OCI-LY7 (cell line): Measurements from ENCODE around the gene MYO7A. TPM values are rescaled to one million over a fixed set of nuclear protein-coding genes. Genes with fewer than 3 reads are reported as not detected.

Experiments used
- BruUV-seq: library from RNA; stranded (reverse); fragments of 400-500 nt; replicated peaks from 2 replicates; lab custom pipeline; 2021; lab: Mats Ljungman, UMichigan
- CTCF ChIA-PET: fragments of 300-600 bp; sonication (Branson Sonifier 250); formaldehyde crosslinking; loops from one replicate; lab custom pipeline; 2022; ENCODE audit warnings: antibody characterized with exemption; ENCODE audit not compliant: unreplicated experiment; lab: Charles Lee
- POLR2A ChIA-PET: fragments of 300-600 bp; sonication (Branson Sonifier 250); formaldehyde crosslinking; loops from one replicate; lab custom pipeline; 2022; ENCODE audit warnings: antibody characterized with exemption; lab: Charles Lee
- DNase-seq: peaks from one replicate; pipeline ENCODE4 v3.0.0-alpha.2; 2015; ENCODE audit warnings: low spot score
- H2AFZ ChIP-seq: fragments of 200-600 bp; sonication (generic), shearing (Covaris generic); 2 replicates; pipeline ENCODE4 v1.6.1; 2014; ENCODE audit warnings: mild to moderate bottlenecking, antibody characterized with exemption, low read length, moderate library complexity
- H3K27ac ChIP-seq: fragments of 200-600 bp; sonication (generic); 2 replicates; pipeline ENCODE4 v1.5.1; 2014; ENCODE audit warnings: mixed run types, low read depth, mild to moderate bottlenecking, moderate library complexity, low read length, inconsistent platforms; ENCODE audit not compliant: poor library complexity, severe bottlenecking
- H3K36me3 ChIP-seq: fragments of 200-600 bp; sonication (generic); 2 replicates; pipeline ENCODE4 v1.6.1; 2014; ENCODE audit warnings: mild to moderate bottlenecking, antibody characterized with exemption, low read length, moderate library complexity, mixed read lengths; ENCODE audit not compliant: insufficient read depth
- H3K4me1 ChIP-seq: fragments of 200-600 bp; sonication (generic); 2 replicates; pipeline ENCODE4 v1.5.1; 2014; ENCODE audit warnings: mild to moderate bottlenecking, low read length; ENCODE audit not compliant: insufficient read depth, poor library complexity, severe bottlenecking
- H3K4me2 ChIP-seq: fragments of 200-600 bp; sonication (generic); 2 replicates; pipeline ENCODE4 v1.6.1; 2014; ENCODE audit warnings: mild to moderate bottlenecking, low read length
- H3K4me3 ChIP-seq: fragments of 200-600 bp; sonication (generic); 2 replicates; pipeline ENCODE4 v1.5.1; 2014; ENCODE audit warnings: mild to moderate bottlenecking, low read depth, low read length; ENCODE audit not compliant: poor library complexity, severe bottlenecking
- H3K79me2 ChIP-seq: fragments of 200-600 bp; sonication (generic); 2 replicates; pipeline ENCODE4 v1.6.1; 2016; ENCODE audit warnings: low read depth, mild to moderate bottlenecking, low read length, moderate library complexity, mixed read lengths; ENCODE audit not compliant: insufficient read depth
- H3K9me2 ChIP-seq: fragments of 200-600 bp; sonication (generic); 2 replicates; pipeline ENCODE4 v1.6.1; 2016; ENCODE audit warnings: mild to moderate bottlenecking, low read length, mixed read lengths; ENCODE audit not compliant: insufficient read depth
- H3K9me3 ChIP-seq: fragments of 200-600 bp; sonication (generic); 2 replicates; pipeline ENCODE4 v1.6.1; 2014; ENCODE audit warnings: mild to moderate bottlenecking, mixed run types, low read length, mixed read lengths
- H4K20me1 ChIP-seq: fragments of 200-600 bp; sonication (generic); 2 replicates; pipeline ENCODE4 v1.6.1; 2014; ENCODE audit warnings: mild to moderate bottlenecking, antibody characterized with exemption, low read length, moderate library complexity, mixed read lengths; ENCODE audit not compliant: insufficient read depth
- EZH2phosphoT487 ChIP-seq: fragments of 200-600 bp; sonication (generic); IDR thresholded peaks from 2 replicates; pipeline ENCODE4 v1.6.1; 2018; ENCODE audit warnings: low read depth, borderline replicate concordance, mild to moderate bottlenecking, mixed run types, antibody characterized with exemption, low read length, moderate library complexity, mixed read lengths
- intact Hi-C: fragments of 100-400 bp; cut with micrococcal nuclease; formaldehyde crosslinking; loops from one replicate; pipeline ENCODE4 v1.10.0; 2022; ENCODE audit not compliant: unreplicated experiment
- total RNA-seq, 2 experiments: library from RNA; depleted of rRNA in 1 of 2; stranded (reverse); fragments of >200 nt in 1 of 2; shearing (Covaris generic) in 1 of 2; gene quantifications; 2 replicates each; pipeline ENCODE4 v1.2.3, GENCODE V29; 2014 to 2022
- TF ChIP-seq, protein P1 (sequence below): fragments of 200-600 bp; sonication (generic); conservative IDR thresholded peaks from 2 replicates; pipeline ENCODE4 v1.5.1; 2014; ENCODE audit warnings: mild to moderate bottlenecking, antibody characterized with exemption, low read length, moderate library complexity, mixed read lengths

MYO7A gene
- total RNA-seq, 2 experiments from 2014 or later, result not detected

GRCh38 chr11:77203901-77204753, 76.1 kb downstream of the MYO7A start:
- no TSS peak for BruUV-seq
- TF ChIP-seq, protein P1, sequence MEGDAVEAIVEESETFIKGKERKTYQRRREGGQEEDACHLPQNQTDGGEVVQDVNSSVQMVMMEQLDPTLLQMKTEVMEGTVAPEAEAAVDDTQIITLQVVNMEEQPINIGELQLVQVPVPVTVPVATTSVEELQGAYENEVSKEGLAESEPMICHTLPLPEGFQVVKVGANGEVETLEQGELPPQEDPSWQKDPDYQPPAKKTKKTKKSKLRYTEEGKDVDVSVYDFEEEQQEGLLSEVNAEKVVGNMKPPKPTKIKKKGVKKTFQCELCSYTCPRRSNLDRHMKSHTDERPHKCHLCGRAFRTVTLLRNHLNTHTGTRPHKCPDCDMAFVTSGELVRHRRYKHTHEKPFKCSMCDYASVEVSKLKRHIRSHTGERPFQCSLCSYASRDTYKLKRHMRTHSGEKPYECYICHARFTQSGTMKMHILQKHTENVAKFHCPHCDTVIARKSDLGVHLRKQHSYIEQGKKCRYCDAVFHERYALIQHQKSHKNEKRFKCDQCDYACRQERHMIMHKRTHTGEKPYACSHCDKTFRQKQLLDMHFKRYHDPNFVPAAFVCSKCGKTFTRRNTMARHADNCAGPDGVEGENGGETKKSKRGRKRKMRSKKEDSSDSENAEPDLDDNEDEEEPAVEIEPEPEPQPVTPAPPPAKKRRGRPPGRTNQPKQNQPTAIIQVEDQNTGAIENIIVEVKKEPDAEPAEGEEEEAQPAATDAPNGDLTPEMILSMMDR, result no peak
- no peak for TF ChIP-seq EZH2phosphoT487
- POLR2A ChIA-PET, result no interaction called here

DNA sequence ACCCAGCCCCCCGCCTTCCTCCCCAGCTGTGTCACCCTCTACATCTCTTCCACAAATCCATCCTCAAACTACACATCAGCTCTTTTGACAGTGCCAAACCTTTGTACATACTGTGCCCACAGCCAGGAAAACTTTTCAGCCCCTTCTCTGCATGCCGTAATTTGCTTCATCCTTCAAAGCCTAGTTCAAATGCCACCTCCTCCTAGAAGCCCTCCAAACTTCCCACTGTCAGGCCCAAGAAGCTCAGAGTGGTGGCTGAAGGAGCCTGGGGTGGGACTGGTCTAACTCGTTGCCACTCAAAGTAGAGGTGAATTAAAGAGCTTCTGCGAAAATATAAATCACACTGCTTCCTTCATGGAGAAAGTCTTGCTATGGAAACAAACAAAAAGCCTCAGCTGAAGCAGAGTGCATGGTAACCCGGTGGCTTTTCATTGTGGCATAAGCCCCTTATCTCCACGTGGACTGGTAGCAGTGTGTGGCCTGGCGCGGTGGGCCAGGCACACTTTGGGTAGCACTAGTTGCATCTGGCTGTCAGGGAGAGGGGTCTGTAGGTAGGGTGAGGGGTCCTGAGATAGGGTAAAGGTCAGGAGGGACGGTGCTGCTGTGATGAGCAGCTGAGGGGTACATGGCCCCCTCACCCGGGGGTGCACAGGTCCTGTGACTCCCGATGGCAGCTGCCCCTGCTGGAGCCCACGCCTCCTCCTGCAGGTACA, 76.9 kb downstream of the MYO7A start:
- Histone ChIP-seq H3K79me2 (no peaks in the 10 kb centered on the region), H3K4me3 (no peak overlapping the region), H3K36me3 (no peaks in the 10 kb centered on the region), H2AFZ (no peak overlapping the region), H3K9me2 (no peaks in the 10 kb centered on the region), H3K9me3 (no peaks in the 10 kb centered on the region), H3K4me1 (no peaks in the 10 kb centered on the region), H3K27ac (no peak overlapping the region), H4K20me1 (no peaks in the 10 kb centered on the region), H3K4me2 (no peak overlapping the region)
- TF ChIP-seq, protein P1, result no peak
- CTCF ChIA-PET, result interaction anchor here (0.9 kb wide), 1 partner anchor 10 kb away, joined by 4 read pairs; no protein-coding TSS in a partner anchor
- DNase-seq, result no peak
- POLR2A ChIA-PET, result no interaction called here
- no TSS peak for BruUV-seq
- intact Hi-C loops, result no loop called here

More at GRCh38 chr11:77203901-77204753, 76.1 kb downstream of the MYO7A start:
- intact Hi-C loops, result no loop called here
- H3K9me3 ChIP-seq, result no peaks in the 10 kb centered on the region
- no peaks in the 10 kb centered on the region for H3K9me2 ChIP-seq
- H3K36me3 ChIP-seq, result no peaks in the 10 kb centered on the region
- no peak overlapping the region for H2AFZ ChIP-seq
- no peaks in the 10 kb centered on the region for H3K79me2 ChIP-seq
- DNase-seq, result no peak
- no peak overlapping the region for H3K27ac ChIP-seq
- H3K4me2 ChIP-seq, result no peak overlapping the region
- CTCF ChIA-PET, result interaction anchor here (0.9 kb wide), 1 partner anchor 9 kb away, joined by 4 read pairs; no protein-coding TSS in a partner anchor
- no peak overlapping the region for H3K4me3 ChIP-seq
- no peaks in the 10 kb centered on the region for H3K4me1 ChIP-seq
- no peaks in the 10 kb centered on the region for H4K20me1 ChIP-seq
